ENCODE data around the gene MED1.
"Not testable (repeated sequence)": the region's sequence is repeated elsewhere in the genome, so short reads cannot be mapped to it uniquely, and the experiment has no call there.

Gene MED1

GRCh38 chr17:39450847-39451581 lies at the start of gene MED1:
Gene MED1, minus strand, starts transcription at chr17:39451263. Its CDS starts 201 bp downstream, at chr17:39451062.
- DNase-seq = peak; percentile 92

- DNase-seq = not testable (repeated sequence)
Observed at GRCh38 chr17:39496921-39497320, 45.9 kb upstream of the MED1 start.

- DNase-seq = peak; percentile 18
Observed at GRCh38 chr17:39487946-39488345, 36.9 kb upstream of the MED1 start.

- DNase-seq = not testable (repeated sequence)
Observed at GRCh38 chr17:39487490-39487889, 36.4 kb upstream of the MED1 start.

- no peak for DNase-seq
Observed at GRCh38 chr17:39486242-39486641, 35.2 kb upstream of the MED1 start.

GRCh38 chr17:39485555-39485954 lies 34.5 kb upstream of the MED1 start:
- no peak for DNase-seq

- DNase-seq = no peak
Observed at GRCh38 chr17:39484178-39484577, 33.1 kb upstream of the MED1 start.

GRCh38 chr17:39483506-39483905 lies 32.4 kb upstream of the MED1 start:
- no peak for DNase-seq

- DNase-seq = not testable (repeated sequence)
Observed at GRCh38 chr17:39479631-39480030, 28.6 kb upstream of the MED1 start.

GRCh38 chr17:39473310-39473709 lies 22.2 kb upstream of the MED1 start:
- DNase-seq = no peak

- DNase-seq = not testable (repeated sequence)
Observed at GRCh38 chr17:39468610-39469009, 17.5 kb upstream of the MED1 start.

GRCh38 chr17:39464639-39465181 lies 13.6 kb upstream of the MED1 start:
- not testable (repeated sequence) for DNase-seq

GRCh38 chr17:39462631-39463375 lies 11.7 kb upstream of the MED1 start:
- DNase-seq = no peak

- DNase-seq = no peak
Observed at GRCh38 chr17:39461926-39462569, 11.0 kb upstream of the MED1 start.

GRCh38 chr17:39461113-39461925 lies 10.3 kb upstream of the MED1 start, which contains the start of gene CDK12:
Gene CDK12, plus strand, starts transcription at chr17:39461486. Its CDS starts 586 bp downstream, at chr17:39462072.
- peak; percentile 94 for DNase-seq

GRCh38 chr17:39455919-39456318 lies 4.9 kb upstream of the MED1 start:
- DNase-seq = no peak

- no peak for DNase-seq
Observed at GRCh38 chr17:39450051-39450450, 1.0 kb downstream of the MED1 start.

GRCh38 chr17:39447561-39447960 lies 3.5 kb downstream of the MED1 start:
- no peak for DNase-seq

- DNase-seq = no peak
Observed at GRCh38 chr17:39443326-39443725, 7.7 kb downstream of the MED1 start.

- DNase-seq = not testable (repeated sequence)
Observed at GRCh38 chr17:39439868-39440267, 11.2 kb downstream of the MED1 start.

GRCh38 chr17:39429600-39429999 lies 21.5 kb downstream of the MED1 start:
- DNase-seq = no peak

- no peak for DNase-seq
Observed at GRCh38 chr17:39416141-39416540, 34.9 kb downstream of the MED1 start.
